SK-N-SH treated with all-trans-retinoic acid at 6 μM for 48 hours (cell line): ENCODE data around the gene ARHGAP15.

ENCODE experiments used
- ATAC-seq: fragments of 200-7000 bp; cut with Tn5 transposase; 3 replicates; pipeline ENCODE4 v1.9.1; 2020; ENCODE audit warnings: mild to moderate bottlenecking, moderate library complexity
- ARNTL ChIP-seq: fragments of 450-650 bp; formaldehyde crosslinking; IDR thresholded peaks from 2 replicates; pipeline ENCODE4 v1.5.0; 2020; ENCODE audit warnings: low read depth, mild to moderate bottlenecking, moderate library complexity, borderline replicate concordance
- BACH2 ChIP-seq: fragments of 250-450 bp; sonication (Bioruptor Pico); IDR thresholded peaks from 2 replicates; pipeline ENCODE4 v1.9.0; 2021; ENCODE audit warnings: mild to moderate bottlenecking, borderline replicate concordance
- CREB5 ChIP-seq: fragments of 250-450 bp; sonication (Bioruptor Pico); IDR thresholded peaks from 2 replicates; pipeline ENCODE4 v1.5.1; 2020; ENCODE audit warnings: low read depth, mild to moderate bottlenecking, moderate library complexity
- CSDC2 ChIP-seq: fragments of 250-450 bp; sonication (Bioruptor Pico); IDR thresholded peaks from 2 replicates; pipeline ENCODE4 v1.5.0; 2020; ENCODE audit warnings: mild to moderate bottlenecking, moderate library complexity
- CSRNP3 ChIP-seq: fragments of 250-450 bp; sonication (Bioruptor Pico); IDR thresholded peaks from 2 replicates; pipeline ENCODE4 v1.5.1; 2021; ENCODE audit warnings: mild to moderate bottlenecking, moderate library complexity
- ESRRG ChIP-seq: fragments of 250-450 bp; sonication (Bioruptor Pico); IDR thresholded peaks from 2 replicates; pipeline ENCODE4 v1.6.1; 2021; ENCODE audit warnings: mild to moderate bottlenecking
- GLIS3 ChIP-seq: fragments of 250-450 bp; sonication (Bioruptor Pico); IDR thresholded peaks from 2 replicates; pipeline ENCODE4 v1.5.0; 2020; ENCODE audit warnings: mild to moderate bottlenecking, moderate library complexity
- ISL1 ChIP-seq: fragments of 250-450 bp; sonication (Bioruptor Pico); IDR thresholded peaks from 2 replicates; pipeline ENCODE4 v2.1.2; 2022; ENCODE audit warnings: mild to moderate bottlenecking, moderate library complexity
- OSR1 ChIP-seq: fragments of 250-450 bp; sonication (Bioruptor Pico); IDR thresholded peaks from 2 replicates; pipeline ENCODE4 v1.8.0; 2022; ENCODE audit warnings: moderate library complexity, mild to moderate bottlenecking, inconsistent platforms
- POU6F1 ChIP-seq: fragments of 250-450 bp; sonication (Bioruptor Pico); IDR thresholded peaks from 2 replicates; pipeline ENCODE4 v1.8.0; 2021; ENCODE audit warnings: low read depth, mild to moderate bottlenecking, moderate library complexity, borderline replicate concordance
- PPARA ChIP-seq: fragments of 250-450 bp; sonication (Bioruptor Pico); IDR thresholded peaks from 2 replicates; pipeline ENCODE4 v1.5.0; 2020; ENCODE audit warnings: mild to moderate bottlenecking, borderline replicate concordance
- TCF4 ChIP-seq: fragments of 250-450 bp; sonication (Bioruptor Pico); IDR thresholded peaks from 2 replicates; pipeline ENCODE4 v1.8.0; 2021; ENCODE audit warnings: mild to moderate bottlenecking, moderate library complexity, borderline replicate concordance
- TOX ChIP-seq: fragments of 250-450 bp; sonication (Bioruptor Pico); IDR thresholded peaks from 2 replicates; pipeline ENCODE4 v1.8.0; 2021; ENCODE audit warnings: mild to moderate bottlenecking, moderate library complexity, borderline replicate concordance
- TSHZ2 ChIP-seq: fragments of 250-450 bp; sonication (Bioruptor Pico); IDR thresholded peaks from 2 replicates; pipeline ENCODE4 v1.5.0; 2020; ENCODE audit warnings: mild to moderate bottlenecking, moderate library complexity
- ZC3H10 ChIP-seq: fragments of 250-450 bp; sonication (Bioruptor Pico); IDR thresholded peaks from 2 replicates; pipeline ENCODE4 v1.5.1; 2021; ENCODE audit warnings: mild to moderate bottlenecking, moderate library complexity
- ZFP3 ChIP-seq: fragments of 250-450 bp; sonication (Bioruptor Pico); IDR thresholded peaks from 2 replicates; pipeline ENCODE4 v1.5.0; 2020; ENCODE audit warnings: mild to moderate bottlenecking, moderate library complexity
- ZFP30 ChIP-seq: fragments of 450-650 bp; formaldehyde crosslinking; IDR thresholded peaks from 2 replicates; pipeline ENCODE4 v1.5.0; 2022; ENCODE audit warnings: mild to moderate bottlenecking, moderate library complexity
- ZNF565 ChIP-seq: fragments of 450-650 bp; formaldehyde crosslinking; conservative IDR thresholded peaks from 2 replicates; pipeline ENCODE4 v1.5.0; 2020; ENCODE audit warnings: low read depth, mild to moderate bottlenecking, moderate library complexity
- ZNF70 ChIP-seq: fragments of 450-650 bp; formaldehyde crosslinking; IDR thresholded peaks from 2 replicates; pipeline ENCODE4 v1.5.0; 2020; ENCODE audit warnings: mild to moderate bottlenecking, moderate library complexity
- TF ChIP-seq, protein P1 (sequence below): fragments of 250-450 bp; sonication (Bioruptor Pico); IDR thresholded peaks from 2 replicates; pipeline ENCODE4 v1.8.0; 2020; ENCODE audit warnings: mild to moderate bottlenecking, moderate library complexity, borderline replicate concordance

Gene ARHGAP15

DNA sequence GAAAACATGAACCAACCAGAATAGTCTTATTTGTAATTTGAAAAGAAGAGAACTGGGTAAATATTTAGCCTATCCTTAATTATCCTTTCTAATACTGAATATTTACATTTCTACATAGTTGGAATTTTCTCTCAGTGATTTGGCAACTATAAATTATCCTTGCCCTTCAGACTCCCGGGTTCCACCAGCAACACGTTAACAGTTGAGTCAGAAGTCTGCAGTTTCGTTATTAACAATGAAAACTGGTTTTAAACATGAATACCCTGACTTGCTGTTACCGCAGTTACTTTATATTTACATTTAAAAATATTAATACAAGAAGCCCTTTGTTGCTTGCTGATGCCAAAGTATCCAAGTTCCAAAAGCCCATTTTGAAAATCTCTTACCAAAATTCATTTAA, 673.0 kb downstream of the ARHGAP15 start:
- no peak for ATAC-seq
- TF ChIP-seq ESRRG (CRISPR knock-in tag) (no peak), BACH2 (CRISPR knock-in tag) (no peak), ZC3H10 (CRISPR knock-in tag) (no peak), CSRNP3 (no peak), PPARA (no peak), CSDC2 (no peak), TOX (CRISPR knock-in tag) (no peak), ZFP30 (CRISPR knock-in tag) (no peak), TCF4 (CRISPR knock-in tag) (no peak), ZFP3 (CRISPR knock-in tag) (no peak), OSR1 (CRISPR knock-in tag) (no peak), ARNTL (CRISPR knock-in tag) (no peak), ISL1 (CRISPR knock-in tag) (no peak)
- TF ChIP-seq, protein P1, sequence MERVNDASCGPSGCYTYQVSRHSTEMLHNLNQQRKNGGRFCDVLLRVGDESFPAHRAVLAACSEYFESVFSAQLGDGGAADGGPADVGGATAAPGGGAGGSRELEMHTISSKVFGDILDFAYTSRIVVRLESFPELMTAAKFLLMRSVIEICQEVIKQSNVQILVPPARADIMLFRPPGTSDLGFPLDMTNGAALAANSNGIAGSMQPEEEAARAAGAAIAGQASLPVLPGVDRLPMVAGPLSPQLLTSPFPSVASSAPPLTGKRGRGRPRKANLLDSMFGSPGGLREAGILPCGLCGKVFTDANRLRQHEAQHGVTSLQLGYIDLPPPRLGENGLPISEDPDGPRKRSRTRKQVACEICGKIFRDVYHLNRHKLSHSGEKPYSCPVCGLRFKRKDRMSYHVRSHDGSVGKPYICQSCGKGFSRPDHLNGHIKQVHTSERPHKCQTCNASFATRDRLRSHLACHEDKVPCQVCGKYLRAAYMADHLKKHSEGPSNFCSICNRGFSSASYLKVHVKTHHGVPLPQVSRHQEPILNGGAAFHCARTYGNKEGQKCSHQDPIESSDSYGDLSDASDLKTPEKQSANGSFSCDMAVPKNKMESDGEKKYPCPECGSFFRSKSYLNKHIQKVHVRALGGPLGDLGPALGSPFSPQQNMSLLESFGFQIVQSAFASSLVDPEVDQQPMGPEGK: no peak

DNA sequence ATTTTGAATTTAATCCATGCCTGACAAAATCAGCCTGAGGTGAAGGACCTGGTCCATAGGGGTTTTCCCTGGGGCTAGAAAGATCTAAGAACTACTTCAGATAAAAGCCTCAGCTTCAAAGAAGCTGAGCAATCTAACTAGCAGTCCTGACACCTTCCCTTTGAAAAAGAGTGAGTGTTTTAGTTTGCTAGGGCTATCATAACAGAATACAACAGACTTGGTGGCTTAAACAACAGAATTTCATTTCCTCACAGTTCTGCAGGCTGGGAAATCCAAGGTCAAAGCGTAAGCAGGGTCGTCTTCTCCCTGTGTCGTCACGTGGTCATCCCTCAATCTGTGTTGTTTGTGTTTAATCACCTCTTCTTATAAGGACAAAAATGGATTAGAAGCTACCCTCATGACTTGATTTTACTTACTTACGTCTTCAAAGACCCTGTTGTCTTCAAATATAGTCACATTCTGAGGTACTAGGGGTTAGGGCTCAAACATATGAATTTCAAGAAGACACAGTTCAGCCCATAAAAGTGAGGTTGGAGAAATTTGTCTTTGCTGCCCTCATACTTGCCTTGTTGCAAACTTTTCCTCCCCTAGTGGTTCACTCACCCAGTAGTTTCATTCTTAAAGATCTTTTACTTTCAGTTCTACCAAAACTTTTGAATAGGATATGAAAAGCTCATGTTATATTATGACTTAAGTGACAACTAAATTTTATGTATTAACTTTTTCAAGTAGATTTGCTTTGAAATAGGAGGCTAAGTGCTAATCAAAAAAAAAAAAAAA, 673.8 kb downstream of the ARHGAP15 start:
- TF ChIP-seq CREB5 (CRISPR knock-in tag) (no peak), ZFP30 (CRISPR knock-in tag) (no peak), ESRRG (CRISPR knock-in tag) (no peak), ZNF565 (CRISPR knock-in tag) (no peak)
- no peak for ATAC-seq

GRCh38 chr2:143803936-143804335, 674.7 kb downstream of the ARHGAP15 start:
- no peak for ATAC-seq
- TF ChIP-seq ZFP30 (CRISPR knock-in tag) (no peak), ZFP3 (CRISPR knock-in tag) (no peak), BACH2 (CRISPR knock-in tag) (no peak), GLIS3 (CRISPR knock-in tag) (no peak), ZC3H10 (CRISPR knock-in tag) (no peak), TSHZ2 (CRISPR knock-in tag) (no peak)

DNA sequence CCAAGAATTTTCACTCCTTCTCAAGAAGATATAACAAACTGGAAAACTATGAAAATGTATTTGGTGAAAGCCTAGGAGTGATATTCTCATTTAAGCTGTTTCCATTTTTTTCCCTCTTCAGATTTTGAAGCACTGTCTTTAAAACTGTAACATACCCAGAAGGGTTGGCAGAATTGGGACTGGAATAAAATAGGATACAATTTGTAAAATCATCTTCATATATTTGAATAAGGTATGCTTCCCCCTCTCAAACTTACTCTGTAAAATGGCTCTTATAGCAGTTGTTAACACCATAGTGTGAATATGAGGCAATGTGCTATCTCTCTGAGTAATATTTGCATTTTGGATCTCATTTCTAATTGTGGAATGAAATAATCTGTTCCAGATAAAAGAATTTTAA, 676.4 kb downstream of the ARHGAP15 start:
- no peak for ATAC-seq
- TF ChIP-seq POU6F1 (CRISPR knock-in tag) (no peak), ISL1 (CRISPR knock-in tag) (no peak), ZNF70 (CRISPR knock-in tag) (no peak), ZC3H10 (CRISPR knock-in tag) (no peak)
